ENCODE results near the gene BCAS3.

Gene BCAS3

GRCh38 chr17:61316633-61317032 lies 639.0 kb downstream of the BCAS3 start:
- no peak for DNase-seq
- peaks cover 32% of the 10 kb centered on the region for H3K4me1 ChIP-seq
- no peaks in the 10 kb centered on the region; the same call in 1 of the 2 replicates for H3K9me3 ChIP-seq
- no peaks in the 10 kb centered on the region for H3K27me3 ChIP-seq
- TF ChIP-seq CTCF (IDR thresholded peaks at IDR 0.05; ENCODE audit: low read depth, low read length), result no peak
- H3K4me3 ChIP-seq (ENCODE audit: low read depth, low read length), result no peak overlapping the region
- H3K36me3 ChIP-seq, result no peaks in the 10 kb centered on the region

GRCh38 chr17:61317779-61318178 lies 640.1 kb downstream of the BCAS3 start:
- peak; percentile 34 for TF ChIP-seq CTCF (IDR thresholded peaks at IDR 0.05; ENCODE audit: low read depth, low read length)
- DNase-seq, result peak; percentile 39
- Histone ChIP-seq H3K4me3 (ENCODE audit: low read depth, low read length) (no peak overlapping the region), H3K9me3 (no peaks in the 10 kb centered on the region), H3K27me3 (no peaks in the 10 kb centered on the region), H3K4me1 (peaks cover 32% of the 10 kb centered on the region), H3K36me3 (no peaks in the 10 kb centered on the region)

- DNase-seq, result no peak
- Histone ChIP-seq H3K9me3 (no peaks in the 10 kb centered on the region), H3K36me3 (no peaks in the 10 kb centered on the region), H3K4me3 (ENCODE audit: low read depth, low read length) (no peak overlapping the region), H3K4me1 (peaks cover 26% of the 10 kb centered on the region), H3K27me3 (no peaks in the 10 kb centered on the region)
- TF ChIP-seq CTCF (IDR thresholded peaks at IDR 0.05; ENCODE audit: low read depth, low read length), result no peak
Observed at GRCh38 chr17:61318684-61319098, 641.0 kb downstream of the BCAS3 start.

GRCh38 chr17:61321344-61321743 lies 643.7 kb downstream of the BCAS3 start:
- H3K4me1 ChIP-seq, result peaks cover 25% of the 10 kb centered on the region
- H3K27me3 ChIP-seq, result no peaks in the 10 kb centered on the region
- TF ChIP-seq CTCF (IDR thresholded peaks at IDR 0.05; ENCODE audit: low read depth, low read length), result no peak
- H3K9me3 ChIP-seq, result no peaks in the 10 kb centered on the region
- H3K36me3 ChIP-seq, result no peaks in the 10 kb centered on the region
- no peak overlapping the region for H3K4me3 ChIP-seq (ENCODE audit: low read depth, low read length)
- no peak for DNase-seq

GRCh38 chr17:61322325-61323002 lies 644.8 kb downstream of the BCAS3 start:
- no peak for DNase-seq

More at GRCh38 chr17:61322325-61323002, 644.8 kb downstream of the BCAS3 start:
- Histone ChIP-seq H3K4me3 (ENCODE audit: low read depth, low read length) (no peak overlapping the region), H3K9me3 (no peaks in the 10 kb centered on the region), H3K36me3 (no peaks in the 10 kb centered on the region), H3K27me3 (no peaks in the 10 kb centered on the region), H3K4me1 (peaks cover 26% of the 10 kb centered on the region)
- no peak for TF ChIP-seq CTCF (IDR thresholded peaks at IDR 0.05; ENCODE audit: low read depth, low read length)
